Measurements from ENCODE around the gene BMPR1B. TPM values are rescaled to one million over a fixed set of nuclear protein-coding genes. Genes with fewer than 3 reads are reported as not detected.

BMPR1B gene
- total RNA-seq, 2 donors from 2014 or later = 0.10 to 0.24 TPM

- Histone ChIP-seq H3K27me3 (peaks cover 28% of the 10 kb centered on the region), H3K4me1 (no peaks in the 10 kb centered on the region), H3K4me3 (peak overlapping the region; percentile 28), H3K9me3 (no peaks in the 10 kb centered on the region), H3K9ac (ENCODE audit: low read depth in 2 of 2, low read length in 2 of 2) (peak overlapping the region in 1 of 2 donors; percentile 25), H3K36me3 (no peaks in the 10 kb centered on the region), H3K27ac (no peak overlapping the region)
- intact Hi-C loops (cut with DNase I) = no loop called here
- DNase-seq = peak; percentile 21
- TF ChIP-seq, protein P1, sequence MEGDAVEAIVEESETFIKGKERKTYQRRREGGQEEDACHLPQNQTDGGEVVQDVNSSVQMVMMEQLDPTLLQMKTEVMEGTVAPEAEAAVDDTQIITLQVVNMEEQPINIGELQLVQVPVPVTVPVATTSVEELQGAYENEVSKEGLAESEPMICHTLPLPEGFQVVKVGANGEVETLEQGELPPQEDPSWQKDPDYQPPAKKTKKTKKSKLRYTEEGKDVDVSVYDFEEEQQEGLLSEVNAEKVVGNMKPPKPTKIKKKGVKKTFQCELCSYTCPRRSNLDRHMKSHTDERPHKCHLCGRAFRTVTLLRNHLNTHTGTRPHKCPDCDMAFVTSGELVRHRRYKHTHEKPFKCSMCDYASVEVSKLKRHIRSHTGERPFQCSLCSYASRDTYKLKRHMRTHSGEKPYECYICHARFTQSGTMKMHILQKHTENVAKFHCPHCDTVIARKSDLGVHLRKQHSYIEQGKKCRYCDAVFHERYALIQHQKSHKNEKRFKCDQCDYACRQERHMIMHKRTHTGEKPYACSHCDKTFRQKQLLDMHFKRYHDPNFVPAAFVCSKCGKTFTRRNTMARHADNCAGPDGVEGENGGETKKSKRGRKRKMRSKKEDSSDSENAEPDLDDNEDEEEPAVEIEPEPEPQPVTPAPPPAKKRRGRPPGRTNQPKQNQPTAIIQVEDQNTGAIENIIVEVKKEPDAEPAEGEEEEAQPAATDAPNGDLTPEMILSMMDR (IDR thresholded peaks at IDR 0.05) = no peak
Measured at GRCh38 chr4:94758141-94758699, 465 bp downstream of the BMPR1B start.

- Histone ChIP-seq H3K27ac (no peak overlapping the region), H3K36me3 (no peaks in the 10 kb centered on the region), H3K9me3 (no peaks in the 10 kb centered on the region), H3K9ac (ENCODE audit: low read depth in 2 of 2, low read length in 2 of 2) (peak overlapping the region in 1 of 2 donors; percentile 25), H3K4me3 (peak overlapping the region; percentile 28), H3K4me1 (no peaks in the 10 kb centered on the region), H3K27me3 (peaks cover 28% of the 10 kb centered on the region)
- TF ChIP-seq, protein P1 (IDR thresholded peaks at IDR 0.05) = no peak
- intact Hi-C loops (cut with DNase I) = no loop called here
- DNase-seq = no peak
Measured at GRCh38 chr4:94758700-94759399, 1.1 kb downstream of the BMPR1B start.

- H3K9ac ChIP-seq (ENCODE audit: low read depth in 2 of 2, low read length in 2 of 2) = no peak overlapping the region
- H3K4me1 ChIP-seq = no peaks in the 10 kb centered on the region
- intact Hi-C loops (cut with DNase I) = no loop called here
- H3K27ac ChIP-seq = no peak overlapping the region
- TF ChIP-seq, protein P1 (IDR thresholded peaks at IDR 0.05) = no peak
- no peak overlapping the region for H3K4me3 ChIP-seq
- H3K9me3 ChIP-seq = no peaks in the 10 kb centered on the region
- no peaks in the 10 kb centered on the region for H3K36me3 ChIP-seq
- no peak for DNase-seq
- H3K27me3 ChIP-seq = peaks cover 28% of the 10 kb centered on the region
Measured at GRCh38 chr4:94759767-94760211, 2.0 kb downstream of the BMPR1B start.

DNA sequence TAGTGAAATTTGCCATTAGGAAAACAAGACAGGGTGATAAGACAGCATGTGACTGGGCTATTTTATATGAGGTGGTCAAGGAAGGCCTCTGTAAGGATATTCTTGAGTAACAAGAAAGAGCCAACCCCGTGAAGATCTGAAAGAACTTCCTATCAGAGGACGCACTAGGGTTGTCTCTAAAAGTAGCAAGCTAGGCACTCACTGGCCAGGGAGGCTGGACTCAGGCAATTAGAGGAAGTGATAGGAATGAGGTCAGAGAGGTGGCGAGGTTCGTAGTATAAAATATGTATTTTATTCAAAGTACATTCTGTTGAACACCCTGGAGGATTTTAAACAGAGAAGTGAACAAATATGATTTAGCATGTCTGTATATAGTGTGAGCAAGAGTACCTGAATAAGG lies 4.6 kb downstream of the BMPR1B start:
- no peaks in the 10 kb centered on the region for H3K9me3 ChIP-seq
- H3K9ac ChIP-seq (ENCODE audit: low read depth in 2 of 2, low read length in 2 of 2) = no peak overlapping the region
- intact Hi-C loops (cut with DNase I) = no loop called here
- DNase-seq = no peak
- no peaks in the 10 kb centered on the region for H3K36me3 ChIP-seq
- H3K4me3 ChIP-seq = no peak overlapping the region
- H3K27ac ChIP-seq = no peak overlapping the region
- peaks cover 15% of the 10 kb centered on the region for H3K27me3 ChIP-seq
- TF ChIP-seq, protein P1 (IDR thresholded peaks at IDR 0.05) = no peak
- H3K4me1 ChIP-seq = no peaks in the 10 kb centered on the region

- Histone ChIP-seq H3K4me1 (no peaks in the 10 kb centered on the region), H3K9ac (ENCODE audit: low read depth in 2 of 2, low read length in 2 of 2) (no peak overlapping the region), H3K9me3 (no peaks in the 10 kb centered on the region), H3K27ac (no peak overlapping the region), H3K27me3 (peaks cover 12% of the 10 kb centered on the region), H3K36me3 (no peaks in the 10 kb centered on the region), H3K4me3 (no peak overlapping the region)
- TF ChIP-seq, protein P1 (IDR thresholded peaks at IDR 0.05) = no peak
- intact Hi-C loops (cut with DNase I) = no loop called here
- DNase-seq = no peak
Measured at GRCh38 chr4:94763005-94763404, 5.2 kb downstream of the BMPR1B start.
